ENCODE results near the gene PEX7. TPM values are rescaled to one million over a fixed set of nuclear protein-coding genes. Genes with fewer than 3 reads are reported as not detected.

The PEX7 gene
- total and polyA plus RNA-seq, 10 of the 15 experiments (the other 5 are each of a cell fraction or from before 2014, with no cell fraction given): 0.58 to 12.4 (median 8.8) TPM

DNA sequence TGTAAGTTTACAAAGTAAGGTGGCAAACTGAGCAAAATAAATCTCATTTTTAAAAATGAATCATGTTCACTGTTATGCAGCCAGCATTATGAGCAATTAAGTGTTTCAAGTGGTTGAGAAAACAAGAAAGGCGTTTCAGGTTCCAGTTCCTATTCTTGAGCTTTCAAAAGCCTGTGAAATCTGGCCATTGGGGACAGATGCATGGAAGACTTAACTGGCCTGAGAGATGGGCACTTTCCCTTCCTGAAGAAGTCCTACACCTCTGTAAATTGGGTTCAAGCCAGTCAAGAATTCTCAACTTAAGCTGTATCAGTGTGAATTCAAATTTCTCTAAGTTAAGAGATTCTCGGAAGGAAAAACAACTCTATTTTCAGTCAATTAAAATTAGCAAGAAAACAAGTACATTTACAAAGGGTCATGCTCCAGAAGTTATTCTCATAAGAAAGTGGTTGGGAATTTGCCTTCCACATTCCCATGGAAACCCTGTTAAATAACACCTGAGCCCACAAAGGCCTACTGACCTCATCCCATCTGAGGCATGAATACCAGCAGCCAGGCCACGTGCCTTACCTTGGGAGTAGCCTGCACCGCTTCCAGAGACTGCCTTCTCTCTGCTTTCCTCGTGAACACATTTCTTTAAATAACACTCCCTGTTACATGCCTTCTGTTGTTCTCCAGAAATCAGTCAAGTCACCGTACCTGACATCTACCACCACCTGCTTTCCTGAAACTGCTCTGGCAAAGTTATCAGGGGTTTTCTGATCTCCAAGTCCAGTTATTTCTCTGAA is 49.5 kb upstream of the PEX7 start (continued):
- TF ChIP-seq, protein P1, sequence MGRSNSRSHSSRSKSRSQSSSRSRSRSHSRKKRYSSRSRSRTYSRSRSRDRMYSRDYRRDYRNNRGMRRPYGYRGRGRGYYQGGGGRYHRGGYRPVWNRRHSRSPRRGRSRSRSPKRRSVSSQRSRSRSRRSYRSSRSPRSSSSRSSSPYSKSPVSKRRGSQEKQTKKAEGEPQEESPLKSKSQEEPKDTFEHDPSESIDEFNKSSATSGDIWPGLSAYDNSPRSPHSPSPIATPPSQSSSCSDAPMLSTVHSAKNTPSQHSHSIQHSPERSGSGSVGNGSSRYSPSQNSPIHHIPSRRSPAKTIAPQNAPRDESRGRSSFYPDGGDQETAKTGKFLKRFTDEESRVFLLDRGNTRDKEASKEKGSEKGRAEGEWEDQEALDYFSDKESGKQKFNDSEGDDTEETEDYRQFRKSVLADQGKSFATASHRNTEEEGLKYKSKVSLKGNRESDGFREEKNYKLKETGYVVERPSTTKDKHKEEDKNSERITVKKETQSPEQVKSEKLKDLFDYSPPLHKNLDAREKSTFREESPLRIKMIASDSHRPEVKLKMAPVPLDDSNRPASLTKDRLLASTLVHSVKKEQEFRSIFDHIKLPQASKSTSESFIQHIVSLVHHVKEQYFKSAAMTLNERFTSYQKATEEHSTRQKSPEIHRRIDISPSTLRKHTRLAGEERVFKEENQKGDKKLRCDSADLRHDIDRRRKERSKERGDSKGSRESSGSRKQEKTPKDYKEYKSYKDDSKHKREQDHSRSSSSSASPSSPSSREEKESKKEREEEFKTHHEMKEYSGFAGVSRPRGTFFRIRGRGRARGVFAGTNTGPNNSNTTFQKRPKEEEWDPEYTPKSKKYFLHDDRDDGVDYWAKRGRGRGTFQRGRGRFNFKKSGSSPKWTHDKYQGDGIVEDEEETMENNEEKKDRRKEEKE (IDR thresholded peaks at IDR 0.05): no peak
- TF ChIP-seq ZZZ3 (IDR thresholded peaks at IDR 0.05; ENCODE audit: control insufficient read depth, insufficient read length, low read depth) (no peak), SMAD1 (IDR thresholded peaks at IDR 0.05; ENCODE audit: low read depth, partially characterized antibody) (peak; percentile 89), CBX3 (IDR thresholded peaks at IDR 0.05; ENCODE audit: borderline replicate concordance, low read depth) (no peak), RFX5 (IDR thresholded peaks at IDR 0.05; ENCODE audit: low read depth, low read length) (no peak), SIX5 (IDR thresholded peaks at IDR 0.05; ENCODE audit: low read depth, low read length, severe bottlenecking) (no peak), CEBPB (IDR thresholded peaks at IDR 0.05; ENCODE audit: borderline replicate concordance in 1 of 2, low read depth in 2 of 2, low read length in 2 of 2) (no peak; a peak in 1 of 4 replicates), NFIC (IDR thresholded peaks at IDR 0.05; ENCODE audit: low read depth, low read length) (peak; percentile 84), ZNF207 (IDR thresholded peaks at IDR 0.05; ENCODE audit: borderline replicate concordance) (peak; percentile 80; the same call in 1 of the 2 replicates), MXI1 (IDR thresholded peaks at IDR 0.05; ENCODE audit: low read depth, low read length) (no peak; the same call in 1 of the 2 replicates), HDGF (IDR thresholded peaks at IDR 0.05) (no peak), FOS (IDR thresholded peaks at IDR 0.05; ENCODE audit: borderline replicate concordance, extremely low read depth, insufficient read length) (no peak)
- TF ChIP-seq, protein P2, sequence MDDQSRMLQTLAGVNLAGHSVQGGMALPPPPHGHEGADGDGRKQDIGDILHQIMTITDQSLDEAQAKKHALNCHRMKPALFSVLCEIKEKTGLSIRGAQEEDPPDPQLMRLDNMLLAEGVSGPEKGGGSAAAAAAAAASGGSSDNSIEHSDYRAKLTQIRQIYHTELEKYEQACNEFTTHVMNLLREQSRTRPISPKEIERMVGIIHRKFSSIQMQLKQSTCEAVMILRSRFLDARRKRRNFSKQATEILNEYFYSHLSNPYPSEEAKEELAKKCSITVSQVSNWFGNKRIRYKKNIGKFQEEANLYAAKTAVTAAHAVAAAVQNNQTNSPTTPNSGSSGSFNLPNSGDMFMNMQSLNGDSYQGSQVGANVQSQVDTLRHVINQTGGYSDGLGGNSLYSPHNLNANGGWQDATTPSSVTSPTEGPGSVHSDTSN (IDR thresholded peaks at IDR 0.05; ENCODE audit: insufficient replicate concordance, low read depth, low read length): no peak
- TF ChIP-seq, protein P3, sequence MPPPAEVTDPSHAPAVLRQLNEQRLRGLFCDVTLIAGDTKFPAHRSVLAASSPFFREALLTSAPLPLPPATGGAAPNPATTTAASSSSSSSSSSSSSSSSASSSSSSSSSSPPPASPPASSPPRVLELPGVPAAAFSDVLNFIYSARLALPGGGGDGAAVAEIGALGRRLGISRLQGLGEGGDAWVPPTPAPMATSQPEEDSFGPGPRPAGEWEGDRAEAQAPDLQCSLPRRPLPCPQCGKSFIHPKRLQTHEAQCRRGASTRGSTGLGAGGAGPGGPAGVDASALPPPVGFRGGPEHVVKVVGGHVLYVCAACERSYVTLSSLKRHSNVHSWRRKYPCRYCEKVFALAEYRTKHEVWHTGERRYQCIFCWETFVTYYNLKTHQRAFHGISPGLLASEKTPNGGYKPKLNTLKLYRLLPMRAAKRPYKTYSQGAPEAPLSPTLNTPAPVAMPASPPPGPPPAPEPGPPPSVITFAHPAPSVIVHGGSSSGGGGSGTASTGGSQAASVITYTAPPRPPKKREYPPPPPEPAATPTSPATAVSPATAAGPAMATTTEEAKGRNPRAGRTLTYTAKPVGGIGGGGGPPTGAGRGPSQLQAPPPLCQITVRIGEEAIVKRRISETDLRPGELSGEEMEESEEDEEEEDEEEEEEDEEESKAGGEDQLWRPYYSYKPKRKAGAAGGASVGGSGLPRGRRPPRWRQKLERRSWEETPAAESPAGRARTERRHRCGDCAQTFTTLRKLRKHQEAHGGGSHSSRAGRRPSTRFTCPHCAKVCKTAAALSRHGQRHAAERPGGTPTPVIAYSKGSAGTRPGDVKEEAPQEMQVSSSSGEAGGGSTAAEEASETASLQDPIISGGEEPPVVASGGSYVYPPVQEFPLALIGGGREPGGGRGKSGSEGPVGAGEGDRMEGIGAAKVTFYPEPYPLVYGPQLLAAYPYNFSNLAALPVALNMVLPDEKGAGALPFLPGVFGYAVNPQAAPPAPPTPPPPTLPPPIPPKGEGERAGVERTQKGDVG (CRISPR knock-in tag; IDR thresholded peaks at IDR 0.05): no peak
- TF ChIP-seq, protein P4, sequence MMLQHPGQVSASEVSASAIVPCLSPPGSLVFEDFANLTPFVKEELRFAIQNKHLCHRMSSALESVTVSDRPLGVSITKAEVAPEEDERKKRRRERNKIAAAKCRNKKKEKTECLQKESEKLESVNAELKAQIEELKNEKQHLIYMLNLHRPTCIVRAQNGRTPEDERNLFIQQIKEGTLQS (IDR thresholded peaks at IDR 0.05; ENCODE audit: borderline replicate concordance, extremely low read depth, low read depth, low read length): no peak
- TF ChIP-seq, protein P5, sequence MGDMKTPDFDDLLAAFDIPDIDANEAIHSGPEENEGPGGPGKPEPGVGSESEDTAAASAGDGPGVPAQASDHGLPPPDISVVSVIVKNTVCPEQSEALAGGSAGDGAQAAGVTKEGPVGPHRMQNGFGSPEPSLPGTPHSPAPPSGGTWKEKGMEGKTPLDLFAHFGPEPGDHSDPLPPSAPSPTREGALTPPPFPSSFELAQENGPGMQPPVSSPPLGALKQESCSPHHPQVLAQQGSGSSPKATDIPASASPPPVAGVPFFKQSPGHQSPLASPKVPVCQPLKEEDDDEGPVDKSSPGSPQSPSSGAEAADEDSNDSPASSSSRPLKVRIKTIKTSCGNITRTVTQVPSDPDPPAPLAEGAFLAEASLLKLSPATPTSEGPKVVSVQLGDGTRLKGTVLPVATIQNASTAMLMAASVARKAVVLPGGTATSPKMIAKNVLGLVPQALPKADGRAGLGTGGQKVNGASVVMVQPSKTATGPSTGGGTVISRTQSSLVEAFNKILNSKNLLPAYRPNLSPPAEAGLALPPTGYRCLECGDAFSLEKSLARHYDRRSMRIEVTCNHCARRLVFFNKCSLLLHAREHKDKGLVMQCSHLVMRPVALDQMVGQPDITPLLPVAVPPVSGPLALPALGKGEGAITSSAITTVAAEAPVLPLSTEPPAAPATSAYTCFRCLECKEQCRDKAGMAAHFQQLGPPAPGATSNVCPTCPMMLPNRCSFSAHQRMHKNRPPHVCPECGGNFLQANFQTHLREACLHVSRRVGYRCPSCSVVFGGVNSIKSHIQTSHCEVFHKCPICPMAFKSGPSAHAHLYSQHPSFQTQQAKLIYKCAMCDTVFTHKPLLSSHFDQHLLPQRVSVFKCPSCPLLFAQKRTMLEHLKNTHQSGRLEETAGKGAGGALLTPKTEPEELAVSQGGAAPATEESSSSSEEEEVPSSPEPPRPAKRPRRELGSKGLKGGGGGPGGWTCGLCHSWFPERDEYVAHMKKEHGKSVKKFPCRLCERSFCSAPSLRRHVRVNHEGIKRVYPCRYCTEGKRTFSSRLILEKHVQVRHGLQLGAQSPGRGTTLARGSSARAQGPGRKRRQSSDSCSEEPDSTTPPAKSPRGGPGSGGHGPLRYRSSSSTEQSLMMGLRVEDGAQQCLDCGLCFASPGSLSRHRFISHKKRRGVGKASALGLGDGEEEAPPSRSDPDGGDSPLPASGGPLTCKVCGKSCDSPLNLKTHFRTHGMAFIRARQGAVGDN (IDR thresholded peaks at IDR 0.05): peak; percentile 92
